GM10248 (cell line): ENCODE results near the gene ZNF688.

Experiments used
- CTCF ChIA-PET: fragments of 300-600 bp; sonication (Branson Sonifier 250); formaldehyde crosslinking; extraction: SDS; loops from one replicate; lab custom pipeline; 2021; ENCODE audit warnings: antibody characterized with exemption; lab: Yijun Ruan, JAX
- POLR2A ChIA-PET: fragments of 350-650 bp; sonication (Branson Sonifier 250); formaldehyde crosslinking; extraction: SDS; loops from one replicate; lab custom pipeline; 2020; ENCODE audit warnings: antibody characterized with exemption; lab: Yijun Ruan, JAX
- DNase-seq: peaks from one replicate; pipeline ENCODE4 v3.0.0; 2012; ENCODE audit errors: extremely low spot score
- CTCF ChIP-seq: IDR thresholded peaks from 2 replicates; pipeline ENCODE4 v1.5.1; 2012; ENCODE audit warnings: mild to moderate bottlenecking, low read depth; ENCODE audit errors: extremely low read depth, missing control alignments, control extremely low read depth

Gene ZNF688

GRCh38 chr16:30566531-30566930 is 5.0 kb downstream of the ZNF688 start:
- no peak for TF ChIP-seq CTCF
- no peak for DNase-seq
- POLR2A ChIA-PET = interaction anchor here (1.5 kb wide), 1 partner anchor 137 kb away, joined by 3 read pairs; the partner anchor contains the start of gene DCTPP1
- CTCF ChIA-PET = interaction anchor here (1.4 to 4.5 kb wide), 5 partner anchors 9 to 137 kb away, joined by 5 to 17 read pairs (median 10); partner anchors contain the start of genes DCTPP1, ZNF747 and ZNF764

- TF ChIP-seq CTCF = no peak
- POLR2A ChIA-PET = interaction anchor here (1.5 kb wide), 1 partner anchor 136 kb away, joined by 3 read pairs; the partner anchor contains the start of gene DCTPP1
- no peak for DNase-seq
- CTCF ChIA-PET = interaction anchor here (0.8 to 4.5 kb wide), 8 partner anchors 8 to 136 kb away, joined by 3 to 17 read pairs (median 6); partner anchors contain the start of genes DCTPP1, SEPHS2, ZNF747 and ZNF764
Measured at GRCh38 chr16:30565984-30566383, 5.5 kb downstream of the ZNF688 start.

- DNase-seq = no peak
- ChIA-PET CTCF (interaction anchor here (0.8 to 4.5 kb wide), 8 partner anchors 8 to 136 kb away, joined by 3 to 17 read pairs (median 6); partner anchors contain the start of genes DCTPP1, SEPHS2, ZNF747 and ZNF764), POLR2A (interaction anchor here (1.5 kb wide), 1 partner anchor 136 kb away, joined by 3 read pairs; the partner anchor contains the start of gene DCTPP1)
- TF ChIP-seq CTCF = no peak
Measured at GRCh38 chr16:30565526-30565925, 6.0 kb downstream of the ZNF688 start.

- ChIA-PET POLR2A (interaction anchor here (0.7 kb wide), 1 partner anchor 115 kb away, joined by 6 read pairs; no protein-coding TSS in a partner anchor), CTCF (interaction anchor here (1.0 to 1.3 kb wide), 3 partner anchors 10 to 132 kb away, joined by 3 to 5 read pairs (median 3); partner anchors contain the start of genes DCTPP1 and ZNF688)
- DNase-seq = no peak
Measured at GRCh38 chr16:30562021-30562420, 9.5 kb downstream of the ZNF688 start.

GRCh38 chr16:30561089-30561816 is 10.3 kb downstream of the ZNF688 start:
- CTCF ChIA-PET = interaction anchor here (1.0 to 1.3 kb wide), 3 partner anchors 11 to 131 kb away, joined by 3 to 5 read pairs (median 3); partner anchors contain the start of genes DCTPP1 and ZNF688
- DNase-seq = peak; percentile 48
- TF ChIP-seq CTCF = no peak
- POLR2A ChIA-PET = interaction anchor here (0.6 kb wide), 1 partner anchor 15 kb away, joined by 3 read pairs; no protein-coding TSS in a partner anchor

More at GRCh38 chr16:30562021-30562420, 9.5 kb downstream of the ZNF688 start:
- peak; percentile 5 for TF ChIP-seq CTCF

- ChIA-PET POLR2A (no interaction called here), CTCF (interaction anchor here (1.0 to 4.4 kb wide), 4 partner anchors 7 to 84 kb away, joined by 3 to 47 read pairs (median 11); partner anchors contain the start of gene ZNF747)
- DNase-seq = no peak
- TF ChIP-seq CTCF = no peak
Measured at GRCh38 chr16:30559690-30560089, 11.8 kb downstream of the ZNF688 start.
